Midbrain (tissue), 1 donor: ENCODE measurements around the gene RPL37A.

Experiments
- DNase-seq: peaks from one replicate; lab custom pipeline; 2025; lab: John Stamatoyannopoulos, UW

The RPL37A gene

GRCh38 chr2:216548901-216549331 is 50.3 kb downstream of the RPL37A start:
- no peak for DNase-seq

GRCh38 chr2:216549926-216550690 is 51.5 kb downstream of the RPL37A start:
- no peak for DNase-seq

- no peak for DNase-seq
These were observed 52.8 kb downstream of the RPL37A start for GRCh38 chr2:216551234-216552068.

- no peak for DNase-seq
These were observed 54.4 kb downstream of the RPL37A start for GRCh38 chr2:216553093-216553478.
